SK-N-SH (cell line): Measurements from ENCODE around the gene SPTBN1.

ENCODE experiments used
- CTCF ChIP-seq: fragments of 200-600 bp; sonication (generic); IDR thresholded peaks from 2 replicates; pipeline ENCODE4 v1.6.1; 2017; ENCODE audit warnings: antibody characterized with exemption, mild to moderate bottlenecking, moderate library complexity
- MEF2A ChIP-seq: IDR thresholded peaks from 2 replicates; pipeline ENCODE4 v1.4.0; 2012; ENCODE audit warnings: low read depth, borderline replicate concordance
- MXI1 ChIP-seq: IDR thresholded peaks from 2 replicates; pipeline ENCODE4 v1.6.1; 2012; ENCODE audit warnings: mild to moderate bottlenecking, low read depth, low read length, improper control_type of control experiment
- POLR2AphosphoS5 ChIP-seq: IDR thresholded peaks from 2 replicates; pipeline ENCODE4 v1.6.1; 2012; ENCODE audit warnings: low read depth, low read length
- TCF12 ChIP-seq: IDR thresholded peaks from 2 replicates; pipeline ENCODE4 v1.4.0; 2012

GRCh38 chr2:54423213-54423612 is 32.9 kb upstream of the SPTBN1 start:
- no peak for TF ChIP-seq CTCF
- TF ChIP-seq TCF12 = no peak
- TF ChIP-seq MXI1 = no peak
- no peak for TF ChIP-seq POLR2AphosphoS5
- no peak for TF ChIP-seq MEF2A
